Activated CD8-positive, alpha-beta memory T cell treated with anti-CD3 and anti-CD28 coated beads, Interleukin-2, amount 50 U/mL, for 48 hours (primary cell): ENCODE results near the gene KIAA0753.

ENCODE experiments used
- DNase-seq: peaks from one replicate; pipeline ENCODE4 v3.0.0-alpha.2; 2020

The KIAA0753 gene

DNA sequence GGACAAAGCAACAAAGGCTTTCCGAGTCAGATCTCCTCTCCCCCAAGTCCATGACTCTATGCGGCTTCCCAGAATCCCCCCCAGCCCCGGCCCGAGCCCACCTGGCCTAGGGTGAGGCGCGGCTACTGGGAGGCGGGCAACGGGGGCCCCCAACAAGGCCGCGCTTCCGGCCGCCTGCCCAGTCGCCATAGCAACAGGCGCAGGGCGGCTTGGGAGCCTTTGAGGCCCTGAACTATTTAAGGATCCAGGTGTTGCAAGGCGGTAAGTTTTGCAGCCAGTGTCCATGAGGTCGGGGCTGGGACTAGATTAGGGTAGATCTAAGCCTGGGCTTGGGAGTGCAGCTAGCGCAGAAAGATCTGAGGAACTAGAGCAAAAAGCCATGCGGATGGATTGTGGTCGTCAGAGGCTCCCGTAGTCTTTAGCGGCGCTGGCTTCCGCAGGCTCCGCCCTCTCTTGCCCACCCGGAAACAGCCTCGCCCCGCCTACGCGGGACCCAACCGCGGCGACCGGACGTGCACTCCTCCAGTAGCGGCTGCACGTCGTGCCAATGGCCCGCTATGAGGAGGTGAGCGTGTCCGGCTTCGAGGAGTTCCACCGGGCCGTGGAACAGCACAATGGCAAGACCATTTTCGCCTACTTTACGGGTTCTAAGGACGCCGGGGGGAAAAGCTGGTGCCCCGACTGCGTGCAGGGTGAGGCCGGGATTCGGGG lies at the start of gene KIAA0753, which contains the start of gene TXNDC17:
Gene KIAA0753 (minus strand): TSS at position 176 of the 711 bp plus-strand sequence. CDS start 5,608 bp downstream, outside the sequence.
Gene TXNDC17 (plus strand): TSS at position 525 of the 711 bp plus-strand sequence. CDS start 23 bp downstream, at position 548.
- peak; percentile 98 for DNase-seq

DNA sequence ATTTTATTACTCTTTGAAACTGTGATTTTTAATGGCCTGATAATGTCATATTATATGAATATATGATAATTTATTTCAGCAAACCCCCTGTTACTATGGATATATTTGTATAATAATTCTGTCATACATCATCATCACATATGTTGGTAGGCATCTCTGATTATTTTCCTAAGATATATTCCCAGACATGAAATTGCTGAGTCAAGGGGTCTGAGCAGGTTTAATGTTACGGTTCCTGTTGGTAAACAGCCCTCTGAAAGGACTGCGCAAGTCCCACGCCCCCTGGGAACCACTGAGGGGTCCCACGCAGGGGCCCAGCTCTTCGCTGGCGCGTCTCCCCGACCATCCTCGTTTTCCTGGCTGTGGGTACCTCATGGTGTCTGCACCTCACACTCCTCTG lies 48.4 kb upstream of the KIAA0753 start:
- no peak for DNase-seq

DNA sequence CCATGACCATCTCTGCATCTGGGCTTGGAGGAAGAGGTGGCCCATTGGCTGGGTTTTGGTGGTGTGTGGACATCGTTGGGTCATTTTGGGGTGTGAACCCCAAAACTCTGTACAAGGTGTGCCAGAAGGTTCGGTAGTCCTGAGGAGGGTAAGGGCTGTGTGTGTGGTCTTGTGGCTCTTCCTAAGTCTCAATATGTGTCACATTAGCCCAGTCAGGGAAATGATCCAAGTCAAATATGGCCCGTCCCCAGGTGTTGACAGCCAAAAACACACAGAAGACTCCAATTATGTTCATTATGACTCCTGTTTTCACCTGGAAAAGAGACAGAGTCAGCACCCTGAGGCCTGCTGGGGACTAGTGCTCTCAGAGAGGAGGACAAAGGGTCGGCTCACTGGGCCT lies 45.5 kb upstream of the KIAA0753 start:
- DNase-seq: no peak

DNA sequence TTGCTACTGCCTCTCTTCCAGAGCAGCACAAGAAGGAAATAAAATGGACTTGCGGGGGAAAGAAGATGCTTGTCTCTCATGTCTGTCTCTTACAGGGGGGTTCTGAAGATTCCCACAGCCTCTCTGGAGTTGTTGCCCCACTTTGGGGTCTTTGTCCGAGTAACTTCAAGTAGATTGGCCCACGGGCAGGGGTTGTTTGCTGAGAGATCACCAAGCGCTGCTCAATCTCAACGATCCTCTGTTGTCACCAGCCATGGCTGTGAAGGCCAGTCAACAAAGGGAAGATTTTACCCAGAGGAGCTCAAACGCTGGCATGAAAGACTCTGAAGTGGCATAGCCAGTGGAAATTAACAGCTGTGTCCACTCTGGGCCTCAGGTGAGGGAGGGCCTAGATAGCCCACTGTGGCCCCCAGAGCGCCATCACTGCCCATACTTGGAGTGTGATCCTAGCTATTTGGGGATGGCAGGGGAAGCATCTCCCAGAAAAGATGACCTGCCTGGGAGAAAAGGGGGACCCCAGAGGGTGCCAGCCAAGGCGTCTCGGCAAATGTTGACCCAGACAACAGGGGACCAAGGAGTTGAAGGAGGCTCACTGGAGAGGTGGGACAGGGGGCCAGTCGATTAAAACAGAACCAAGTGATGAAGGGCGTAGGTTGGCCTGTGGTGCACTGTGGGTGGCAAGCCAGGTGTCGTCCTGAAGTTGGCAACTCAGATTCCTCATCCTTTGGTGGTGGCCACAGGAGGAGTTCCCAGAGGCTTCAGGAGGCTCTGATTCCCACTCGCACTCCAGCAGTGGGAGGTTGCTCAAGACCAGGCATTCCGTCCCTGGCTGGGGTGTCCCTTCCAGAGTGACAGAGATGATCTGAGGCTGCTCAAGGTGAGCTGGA lies 44.6 kb upstream of the KIAA0753 start:
- no peak for DNase-seq

DNA sequence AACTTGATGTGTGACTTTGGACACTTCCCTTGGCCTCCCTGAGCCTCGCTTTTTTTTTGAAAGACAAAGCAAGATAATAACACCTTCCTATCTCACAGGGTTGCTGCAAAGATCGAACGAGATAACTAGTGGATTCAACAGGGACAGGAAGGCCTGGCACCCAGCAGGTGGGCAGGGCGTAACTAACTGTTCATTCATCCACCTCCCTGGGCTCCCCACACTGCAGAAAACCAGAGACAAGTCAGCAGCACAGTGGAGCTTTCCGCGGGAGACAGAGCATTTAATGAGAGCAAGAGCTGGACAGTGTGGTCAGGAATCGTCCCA lies 43.9 kb upstream of the KIAA0753 start:
- DNase-seq: no peak

DNA sequence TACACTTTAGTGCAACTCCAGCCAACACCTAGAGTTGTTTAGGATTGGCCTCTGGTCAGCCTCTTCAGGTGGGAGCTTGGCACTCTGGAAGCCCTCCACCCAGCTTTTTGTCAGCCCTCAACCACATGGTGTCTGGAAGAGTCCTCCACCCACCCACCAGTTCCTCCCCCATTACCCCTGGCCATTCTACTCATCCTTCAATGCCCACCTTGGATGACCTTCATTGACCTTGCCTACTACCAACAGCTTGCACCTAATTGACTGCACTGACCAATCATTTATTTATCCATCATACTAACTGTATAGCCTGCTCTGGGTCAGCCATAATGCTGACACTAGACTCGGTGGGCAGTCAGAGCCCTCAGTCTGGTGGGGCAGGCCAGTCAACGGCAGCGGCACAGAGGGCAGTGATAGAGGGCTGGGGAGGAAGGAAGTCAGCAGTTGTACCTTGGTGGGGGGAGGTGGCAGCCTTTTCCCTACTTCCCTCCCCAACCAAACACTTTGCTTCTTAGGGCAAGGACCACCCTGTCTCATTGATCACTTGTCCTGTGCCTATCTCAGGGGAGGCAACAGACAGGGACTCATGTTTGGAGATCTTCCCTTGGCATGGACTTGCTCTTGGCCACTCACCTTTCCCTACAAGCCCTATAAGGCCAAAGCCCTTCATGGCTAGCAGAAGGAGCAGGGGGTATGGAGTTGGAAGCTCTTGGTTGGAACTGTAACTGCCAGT lies 43.4 kb upstream of the KIAA0753 start:
- no peak for DNase-seq

DNA sequence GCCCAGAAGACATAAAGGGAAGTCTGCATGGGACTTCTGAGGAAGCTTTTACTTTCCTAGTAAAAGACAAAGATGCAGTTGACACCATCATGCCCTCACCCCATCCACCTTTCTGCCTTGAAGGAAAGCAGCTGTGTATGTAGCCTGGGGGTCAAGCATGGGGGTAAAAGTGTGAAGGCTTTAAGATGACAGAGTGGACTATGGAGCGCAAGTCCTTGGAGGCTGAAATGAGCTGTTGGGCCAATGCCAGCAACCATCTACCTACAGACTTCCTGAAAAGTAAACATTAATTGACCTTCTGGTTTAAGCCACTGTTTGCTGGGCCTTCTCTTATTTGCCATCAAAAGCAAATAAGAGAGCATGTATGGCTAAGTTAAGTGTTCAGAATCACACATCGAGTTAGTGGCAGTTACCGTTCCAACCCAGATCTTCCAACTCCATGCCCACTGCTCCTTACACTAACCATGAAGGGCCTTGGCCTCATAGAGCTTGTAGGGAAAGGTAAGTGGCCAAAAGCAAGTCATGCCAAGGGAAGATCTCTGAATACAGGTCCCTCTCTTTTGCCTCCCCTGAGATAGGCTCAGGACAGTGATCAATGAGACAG lies 42.7 kb upstream of the KIAA0753 start:
- no peak for DNase-seq

DNA sequence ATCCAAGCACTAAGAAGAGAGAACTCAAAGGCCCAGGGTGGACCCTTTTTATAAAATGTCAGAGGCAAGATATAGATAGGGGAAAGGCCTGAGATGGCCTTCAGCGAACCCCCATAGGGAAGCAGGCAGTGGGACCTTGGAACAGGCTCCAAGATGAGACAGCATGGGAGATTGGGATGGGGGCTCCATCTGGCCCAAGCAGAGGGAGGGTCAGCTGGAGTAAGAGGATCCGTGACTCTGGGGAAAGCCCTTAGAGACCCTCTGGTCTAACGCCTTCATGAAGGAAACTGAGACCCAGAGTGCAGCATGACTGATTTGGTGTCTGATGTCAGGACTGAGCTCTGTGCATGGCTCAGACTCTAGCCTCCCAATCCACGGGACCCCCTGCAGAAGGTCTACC lies 41.8 kb upstream of the KIAA0753 start:
- no peak for DNase-seq

DNA sequence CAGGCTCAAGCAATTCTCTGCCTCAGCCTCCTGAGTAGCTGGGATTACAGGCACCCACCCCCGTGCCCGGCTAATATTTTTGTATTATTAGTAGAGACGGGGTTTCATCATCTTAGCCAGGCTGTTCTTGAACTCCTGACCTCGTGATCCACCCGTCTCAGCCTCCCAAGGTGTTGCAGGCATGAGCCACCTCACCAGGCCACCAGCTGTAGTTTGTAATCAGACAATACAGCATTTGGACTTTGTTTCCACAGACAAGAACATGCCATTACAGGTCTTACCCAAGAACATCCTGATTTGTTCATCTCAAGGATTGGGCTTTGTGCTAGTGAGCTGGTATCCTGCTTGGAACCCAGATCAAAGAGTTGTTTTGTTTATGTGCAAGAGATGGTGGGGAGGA lies 41.2 kb upstream of the KIAA0753 start:
- no peak for DNase-seq

DNA sequence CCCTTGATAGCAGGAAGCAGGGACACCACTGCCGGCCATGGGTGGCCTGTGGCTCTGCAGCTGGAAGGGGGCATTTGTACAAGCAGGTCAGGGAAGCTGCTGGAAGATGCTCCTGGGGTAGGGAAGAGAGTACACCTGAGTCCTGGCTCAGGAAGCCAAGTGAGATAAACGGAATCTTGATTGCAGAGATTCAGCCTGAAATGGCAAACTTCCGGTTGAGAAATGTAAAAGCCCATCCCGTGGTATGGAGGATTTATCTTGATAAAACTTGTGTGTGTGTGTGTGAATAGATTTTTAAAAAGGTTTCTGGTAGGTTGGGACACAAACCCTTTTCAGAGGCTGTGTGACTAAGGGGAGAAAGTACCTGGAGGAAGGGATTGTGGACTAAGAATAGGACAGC lies 40.7 kb upstream of the KIAA0753 start:
- no peak for DNase-seq

DNA sequence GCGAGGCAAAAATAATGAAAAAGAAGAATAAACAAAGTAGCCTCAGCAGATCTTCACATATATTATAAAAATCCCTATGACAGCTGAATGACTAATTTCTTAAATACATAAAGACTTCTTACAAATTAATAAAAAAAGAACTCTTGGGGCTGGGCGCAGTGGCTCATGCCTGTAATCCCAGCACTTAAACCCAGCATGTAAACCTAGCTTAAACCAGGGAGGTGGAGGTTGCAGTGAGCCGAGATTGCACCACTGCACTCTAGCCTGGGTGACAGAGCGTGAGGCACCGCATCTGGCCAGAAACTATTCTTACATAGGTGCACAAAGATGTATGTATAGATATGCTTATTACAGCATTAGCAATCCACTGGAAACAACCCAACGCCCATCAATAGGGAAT lies 38.7 kb upstream of the KIAA0753 start:
- DNase-seq: no peak

DNA sequence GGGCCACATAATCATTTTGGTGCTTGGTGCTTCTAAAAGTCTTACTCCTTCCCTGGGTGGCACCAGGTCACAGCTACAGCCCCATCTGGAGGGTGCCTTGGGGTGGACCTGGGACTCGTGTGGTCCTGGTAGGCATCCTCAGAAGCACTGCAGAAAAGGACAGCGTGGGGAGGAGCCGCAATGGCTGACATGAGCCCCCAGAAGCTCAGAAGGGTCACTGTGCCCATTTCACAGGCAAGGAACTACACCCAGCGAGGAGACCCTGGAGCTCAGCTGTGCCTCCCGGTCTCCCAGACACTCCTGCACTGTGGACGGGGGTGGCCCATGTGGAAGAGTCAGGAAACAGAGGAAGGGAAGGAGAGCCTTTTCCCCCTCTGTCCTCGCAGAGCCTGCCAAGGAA lies 37.4 kb upstream of the KIAA0753 start:
- DNase-seq: no peak

DNA sequence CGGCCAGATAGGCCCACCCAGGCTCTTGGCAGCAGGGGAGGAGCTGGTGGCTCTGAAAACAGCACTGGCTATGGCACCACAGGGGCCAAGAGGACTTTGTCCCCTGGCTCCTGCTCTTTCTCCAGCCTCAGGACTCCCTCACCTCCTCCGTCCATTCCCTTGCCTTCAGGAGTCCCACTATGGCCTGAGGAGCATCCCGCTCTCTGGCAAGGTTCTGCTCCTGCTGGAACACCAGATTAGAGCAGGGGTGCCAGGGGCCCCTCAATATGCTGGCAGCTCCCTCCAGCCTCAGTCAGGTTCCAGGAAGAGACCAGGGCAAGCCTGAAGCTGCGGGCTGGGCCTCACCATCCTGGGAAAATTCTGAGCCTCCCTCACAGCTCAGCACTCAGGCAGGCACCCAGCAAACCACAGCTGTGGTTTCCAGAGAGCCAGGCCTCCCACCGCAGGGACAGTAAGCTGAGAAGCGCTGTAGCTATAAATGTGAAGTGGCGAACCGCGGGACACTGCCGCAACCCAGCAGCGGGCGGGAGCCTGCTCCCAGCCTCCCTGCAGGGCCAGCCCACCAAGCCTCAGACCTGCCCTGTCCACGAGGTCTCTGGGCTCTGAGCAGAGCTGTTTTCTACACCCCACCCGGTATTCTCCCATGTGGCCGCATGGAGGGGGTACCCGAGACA lies 36.8 kb upstream of the KIAA0753 start:
- DNase-seq: no peak

DNA sequence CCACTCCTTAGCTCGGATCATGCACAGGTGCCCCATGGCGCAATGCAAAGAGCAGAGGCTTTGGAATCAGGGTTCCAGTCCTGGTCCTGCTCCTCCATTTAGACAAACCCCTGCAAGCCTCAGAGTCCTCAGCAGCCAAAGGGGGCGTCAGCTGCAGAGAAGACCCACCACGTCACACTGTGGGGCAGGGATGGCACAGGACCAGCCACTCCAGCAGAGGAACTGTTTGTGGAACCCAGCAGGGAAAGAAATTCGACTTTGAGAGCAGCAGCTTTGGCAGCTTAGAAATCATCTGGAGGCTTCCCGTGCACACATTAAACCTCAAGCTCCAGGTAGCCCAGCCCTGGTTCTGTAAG lies 36.3 kb upstream of the KIAA0753 start:
- no peak for DNase-seq

DNA sequence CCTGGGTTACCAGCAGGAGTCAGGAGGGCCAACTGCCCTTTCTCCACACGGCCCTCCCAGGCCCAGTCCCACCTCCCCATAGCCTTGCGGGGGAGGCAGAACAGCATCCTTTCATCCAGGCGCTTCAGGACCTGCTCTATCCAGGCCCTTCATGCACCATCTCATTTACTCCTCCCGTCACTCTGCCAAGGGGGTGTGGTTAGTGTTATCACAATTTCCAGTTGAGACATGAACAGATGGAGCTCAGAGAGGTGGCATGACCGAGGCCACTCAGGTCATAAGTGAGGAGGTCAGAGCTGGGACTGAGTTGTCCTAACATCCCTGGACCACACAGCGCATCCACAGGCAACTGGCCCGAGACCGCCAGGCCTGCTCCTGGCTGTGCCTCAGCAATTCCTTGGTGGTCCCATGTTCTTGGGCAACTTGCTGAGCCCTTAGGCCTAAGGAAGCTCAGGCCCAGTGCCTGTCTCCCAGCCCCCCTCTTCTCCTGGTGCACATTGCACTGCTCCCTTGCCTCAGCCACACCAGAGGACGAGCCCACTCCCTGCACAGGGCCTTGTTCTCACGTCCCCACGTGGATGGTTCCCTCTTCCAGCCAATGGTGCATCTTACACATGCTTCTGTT lies 34.8 kb upstream of the KIAA0753 start:
- no peak for DNase-seq

DNA sequence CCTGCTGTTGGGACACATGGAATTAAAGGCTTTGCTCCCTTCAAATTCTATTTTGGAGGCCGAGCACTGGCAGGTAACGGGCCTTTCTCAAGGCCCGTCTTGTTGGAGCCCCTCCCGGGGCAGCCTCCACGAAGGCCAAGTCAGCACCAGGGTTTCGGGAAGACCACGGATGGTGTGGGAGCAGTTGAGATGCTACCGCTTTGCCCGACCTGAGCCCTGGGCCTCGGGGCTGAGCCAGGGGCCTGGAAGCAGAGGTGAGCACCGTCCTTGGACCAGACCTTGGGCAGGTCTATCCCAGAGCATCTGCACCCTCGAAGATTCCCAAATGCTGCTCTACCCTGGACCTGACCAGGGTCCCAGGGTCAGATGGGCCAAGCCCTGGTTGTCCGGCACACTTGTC lies 34.1 kb upstream of the KIAA0753 start:
- no peak for DNase-seq

DNA sequence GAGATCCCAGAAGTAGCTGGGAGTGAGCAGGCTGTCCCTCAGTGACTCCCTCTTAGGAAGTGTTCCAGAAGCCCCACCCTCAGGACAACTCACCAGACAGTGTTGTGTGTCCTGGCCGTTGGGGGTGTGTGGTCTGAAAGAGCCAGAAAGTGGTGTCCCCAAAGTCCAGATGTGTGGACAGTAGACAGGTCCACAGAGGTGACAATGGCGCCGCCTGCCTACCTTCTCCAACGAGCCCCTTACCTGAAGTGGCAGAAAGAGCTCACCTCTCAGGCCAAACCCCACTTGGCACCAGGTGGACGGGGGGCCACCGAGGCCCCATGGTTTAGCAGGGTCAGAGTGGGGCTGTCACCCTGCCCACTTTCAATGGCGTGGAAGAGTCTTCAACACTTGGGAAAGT lies 30.9 kb upstream of the KIAA0753 start:
- no peak for DNase-seq

DNA sequence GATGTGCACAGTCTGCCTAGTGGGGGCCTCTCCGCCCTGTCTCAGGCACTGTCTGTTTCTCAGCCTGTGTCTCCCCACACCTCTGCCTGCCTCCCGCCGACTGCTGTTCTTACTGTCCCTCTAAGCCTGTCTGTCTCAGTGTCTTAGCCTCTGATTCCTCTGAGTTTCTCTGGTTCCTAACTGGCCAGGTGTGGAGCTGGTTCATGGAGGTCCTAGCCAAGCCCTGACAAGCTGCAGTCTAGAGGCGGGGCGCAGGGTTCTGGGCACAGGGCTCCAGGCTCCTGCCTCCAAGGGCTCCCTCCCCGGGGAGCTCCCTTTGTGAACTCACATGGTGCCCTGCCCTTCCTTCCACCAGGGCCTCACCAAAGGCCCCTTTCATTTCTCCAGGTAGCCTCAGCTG lies 30.5 kb upstream of the KIAA0753 start:
- no peak for DNase-seq

DNA sequence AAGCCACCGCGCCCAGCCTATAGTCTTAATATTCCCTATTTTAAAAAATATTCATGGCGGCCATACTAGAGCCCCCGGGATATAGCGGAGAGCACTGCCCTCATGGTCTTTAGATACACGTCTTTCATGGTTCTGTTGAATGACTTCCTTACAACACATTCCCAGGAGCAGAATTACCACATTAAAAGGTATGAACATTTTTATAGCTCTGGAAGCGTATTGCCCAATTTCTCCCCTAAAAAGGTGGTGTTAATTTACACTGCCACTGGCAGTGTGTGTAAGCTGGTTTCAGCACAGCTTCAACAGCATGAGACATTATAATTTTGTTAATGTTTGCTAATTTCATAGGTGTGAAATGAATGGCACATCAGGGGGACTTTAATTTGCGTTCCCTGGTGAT lies 30.1 kb upstream of the KIAA0753 start:
- no peak for DNase-seq

DNA sequence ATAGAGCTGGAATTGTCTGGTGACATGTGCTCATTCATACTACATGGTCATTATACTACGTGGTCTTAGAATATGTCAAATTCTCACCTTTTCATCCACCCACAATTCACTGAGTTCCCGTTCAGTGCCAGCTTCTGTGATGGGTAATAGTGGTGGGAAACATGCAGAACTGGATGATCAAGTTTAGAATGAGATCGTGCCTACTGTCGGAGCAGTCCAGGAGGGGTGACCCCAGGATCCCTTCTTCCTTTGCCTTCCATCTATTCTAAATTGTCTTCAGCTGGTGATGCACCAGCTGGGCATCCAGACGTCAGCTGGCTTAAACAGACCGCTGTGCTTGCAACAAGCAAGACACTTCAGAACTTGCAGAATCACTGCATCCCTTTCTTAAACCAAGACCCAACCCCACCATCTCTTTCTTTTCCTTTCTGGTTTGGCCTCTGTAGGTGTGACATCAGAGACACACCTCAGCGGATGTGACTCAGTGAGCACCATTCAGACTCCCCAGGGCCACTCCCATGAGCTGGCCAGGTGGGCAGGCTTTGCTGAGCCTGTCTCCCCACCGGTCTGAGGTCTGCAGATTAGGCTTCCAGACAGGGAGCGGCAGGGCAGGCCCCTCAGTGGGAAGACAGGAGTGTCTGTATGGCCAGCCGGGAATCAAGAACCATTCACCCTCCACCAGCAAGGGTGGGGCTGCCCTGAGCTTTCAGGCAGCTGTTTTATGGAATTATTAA lies 29.1 kb upstream of the KIAA0753 start:
- no peak for DNase-seq

DNA sequence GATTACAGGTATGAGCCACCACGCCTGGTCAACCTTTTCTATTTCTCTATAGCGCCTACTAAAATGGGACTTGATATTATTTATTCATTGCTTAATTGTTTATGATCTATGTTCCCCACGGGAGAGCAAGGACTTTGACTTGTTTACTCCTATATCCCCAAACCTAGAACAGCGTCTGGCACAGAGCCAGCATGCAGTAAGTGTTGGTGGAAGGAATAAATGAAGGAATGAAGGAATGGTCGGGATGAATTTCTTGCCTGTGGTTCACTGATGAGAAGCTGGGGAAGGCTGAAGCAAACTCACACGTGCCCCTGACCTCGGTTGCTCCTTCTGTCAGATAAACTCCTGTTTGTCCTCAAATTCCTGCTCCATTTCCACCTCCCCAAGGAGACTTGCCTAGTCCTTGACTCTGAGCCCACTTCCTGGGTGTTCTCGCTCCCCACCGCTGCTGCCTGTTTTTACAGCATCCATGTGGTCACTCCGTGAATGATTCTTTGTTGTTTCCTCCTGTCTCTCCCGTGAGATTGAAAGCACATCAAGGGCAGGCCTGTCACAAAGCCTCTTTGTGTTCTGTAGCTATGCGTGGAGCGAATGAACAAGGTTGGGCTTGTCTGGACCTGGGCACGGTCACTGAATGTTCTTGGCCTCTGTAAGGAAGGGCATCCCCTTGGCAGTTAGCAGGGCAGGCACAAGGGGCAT lies 28.4 kb upstream of the KIAA0753 start:
- DNase-seq: no peak
